SK-N-SH treated with all-trans-retinoic acid at 6 μM for 48 hours (cell line): Measurements from ENCODE around the gene MARS1.

Experiments used
- ATAC-seq: fragments of 200-7000 bp; cut with Tn5 transposase; 3 replicates; pipeline ENCODE4 v1.9.1; 2020; ENCODE audit warnings: mild to moderate bottlenecking, moderate library complexity
- ARNTL ChIP-seq: fragments of 450-650 bp; formaldehyde crosslinking; IDR thresholded peaks from 2 replicates; pipeline ENCODE4 v1.5.0; 2020; ENCODE audit warnings: low read depth, mild to moderate bottlenecking, moderate library complexity, borderline replicate concordance
- BACH2 ChIP-seq: fragments of 250-450 bp; sonication (Bioruptor Pico); IDR thresholded peaks from 2 replicates; pipeline ENCODE4 v1.9.0; 2021; ENCODE audit warnings: mild to moderate bottlenecking, borderline replicate concordance
- CSDC2 ChIP-seq: fragments of 250-450 bp; sonication (Bioruptor Pico); IDR thresholded peaks from 2 replicates; pipeline ENCODE4 v1.5.0; 2020; ENCODE audit warnings: mild to moderate bottlenecking, moderate library complexity
- ESRRG ChIP-seq: fragments of 250-450 bp; sonication (Bioruptor Pico); IDR thresholded peaks from 2 replicates; pipeline ENCODE4 v1.6.1; 2021; ENCODE audit warnings: mild to moderate bottlenecking
- GLIS3 ChIP-seq: fragments of 250-450 bp; sonication (Bioruptor Pico); IDR thresholded peaks from 2 replicates; pipeline ENCODE4 v1.5.0; 2020; ENCODE audit warnings: mild to moderate bottlenecking, moderate library complexity
- ISL1 ChIP-seq: fragments of 250-450 bp; sonication (Bioruptor Pico); IDR thresholded peaks from 2 replicates; pipeline ENCODE4 v2.1.2; 2022; ENCODE audit warnings: mild to moderate bottlenecking, moderate library complexity
- OSR1 ChIP-seq: fragments of 250-450 bp; sonication (Bioruptor Pico); IDR thresholded peaks from 2 replicates; pipeline ENCODE4 v1.8.0; 2022; ENCODE audit warnings: moderate library complexity, mild to moderate bottlenecking, inconsistent platforms
- PPARA ChIP-seq: fragments of 250-450 bp; sonication (Bioruptor Pico); IDR thresholded peaks from 2 replicates; pipeline ENCODE4 v1.5.0; 2020; ENCODE audit warnings: mild to moderate bottlenecking, borderline replicate concordance
- RARB ChIP-seq: fragments of 250-450 bp; sonication (Bioruptor Pico); IDR thresholded peaks from 2 replicates; pipeline ENCODE4 v1.8.0; 2021; ENCODE audit warnings: mild to moderate bottlenecking, moderate library complexity
- SNAI2 ChIP-seq: fragments of 250-450 bp; sonication (Bioruptor Pico); IDR thresholded peaks from 2 replicates; pipeline ENCODE4 v1.5.0; 2020; ENCODE audit warnings: mild to moderate bottlenecking, moderate library complexity
- TCF4 ChIP-seq: fragments of 250-450 bp; sonication (Bioruptor Pico); IDR thresholded peaks from 2 replicates; pipeline ENCODE4 v1.8.0; 2021; ENCODE audit warnings: mild to moderate bottlenecking, moderate library complexity, borderline replicate concordance
- ZC3H10 ChIP-seq: fragments of 250-450 bp; sonication (Bioruptor Pico); IDR thresholded peaks from 2 replicates; pipeline ENCODE4 v1.5.1; 2021; ENCODE audit warnings: mild to moderate bottlenecking, moderate library complexity
- ZFP3 ChIP-seq: fragments of 250-450 bp; sonication (Bioruptor Pico); IDR thresholded peaks from 2 replicates; pipeline ENCODE4 v1.5.0; 2020; ENCODE audit warnings: mild to moderate bottlenecking, moderate library complexity
- ZNF565 ChIP-seq: fragments of 450-650 bp; formaldehyde crosslinking; conservative IDR thresholded peaks from 2 replicates; pipeline ENCODE4 v1.5.0; 2020; ENCODE audit warnings: low read depth, mild to moderate bottlenecking, moderate library complexity
- ZNF8 ChIP-seq: fragments of 450-650 bp; formaldehyde crosslinking; IDR thresholded peaks from 2 replicates; pipeline ENCODE4 v1.5.0; 2020; ENCODE audit warnings: mild to moderate bottlenecking, moderate library complexity
- TF ChIP-seq, protein P1 (sequence below): fragments of 250-450 bp; sonication (Bioruptor Pico); IDR thresholded peaks from 2 replicates; pipeline ENCODE4 v1.8.0; 2021; ENCODE audit warnings: low read depth, mild to moderate bottlenecking, moderate library complexity, borderline replicate concordance
- TF ChIP-seq, protein P2 (sequence below): fragments of 250-450 bp; sonication (Bioruptor Pico); IDR thresholded peaks from 2 replicates; pipeline ENCODE4 v1.5.0; 2020; ENCODE audit warnings: mild to moderate bottlenecking, moderate library complexity
- TF ChIP-seq, protein P3 (sequence below): fragments of 250-450 bp; sonication (Bioruptor Pico); IDR thresholded peaks from 2 replicates; pipeline ENCODE4 v1.5.1; 2020; ENCODE audit warnings: low read depth, mild to moderate bottlenecking, moderate library complexity
- TF ChIP-seq, protein P4 (sequence below): fragments of 250-450 bp; sonication (Bioruptor Pico); IDR thresholded peaks from 2 replicates; pipeline ENCODE4 v1.8.0; 2020; ENCODE audit warnings: mild to moderate bottlenecking, moderate library complexity, borderline replicate concordance
- TF ChIP-seq, protein P5 (sequence below): fragments of 250-450 bp; sonication (Bioruptor Pico); IDR thresholded peaks from 2 replicates; pipeline ENCODE4 v1.5.1; 2021; ENCODE audit warnings: mild to moderate bottlenecking, moderate library complexity

Gene MARS1

DNA sequence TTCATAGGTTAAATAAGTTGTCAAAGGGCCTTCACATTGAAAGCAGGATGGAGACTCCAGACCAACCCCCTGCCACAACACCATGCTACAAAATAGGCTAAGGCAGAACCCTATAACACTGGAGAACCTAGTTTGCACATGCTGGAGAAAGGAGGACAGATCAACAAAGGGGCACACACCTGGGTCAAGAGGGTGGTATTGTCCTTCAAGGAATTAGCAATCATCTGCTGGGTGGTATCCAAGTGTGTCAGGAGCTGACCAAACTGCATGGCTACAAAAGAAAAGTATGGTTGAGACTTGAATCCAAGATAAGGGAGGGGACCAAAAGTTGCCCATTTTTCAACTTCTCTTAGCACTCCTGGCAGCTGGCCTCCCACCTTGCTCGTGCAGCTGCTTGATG lies 44.0 kb downstream of the MARS1 start:
- ATAC-seq: no peak; the same call in 2 of the 3 replicates
- TF ChIP-seq, protein P1, sequence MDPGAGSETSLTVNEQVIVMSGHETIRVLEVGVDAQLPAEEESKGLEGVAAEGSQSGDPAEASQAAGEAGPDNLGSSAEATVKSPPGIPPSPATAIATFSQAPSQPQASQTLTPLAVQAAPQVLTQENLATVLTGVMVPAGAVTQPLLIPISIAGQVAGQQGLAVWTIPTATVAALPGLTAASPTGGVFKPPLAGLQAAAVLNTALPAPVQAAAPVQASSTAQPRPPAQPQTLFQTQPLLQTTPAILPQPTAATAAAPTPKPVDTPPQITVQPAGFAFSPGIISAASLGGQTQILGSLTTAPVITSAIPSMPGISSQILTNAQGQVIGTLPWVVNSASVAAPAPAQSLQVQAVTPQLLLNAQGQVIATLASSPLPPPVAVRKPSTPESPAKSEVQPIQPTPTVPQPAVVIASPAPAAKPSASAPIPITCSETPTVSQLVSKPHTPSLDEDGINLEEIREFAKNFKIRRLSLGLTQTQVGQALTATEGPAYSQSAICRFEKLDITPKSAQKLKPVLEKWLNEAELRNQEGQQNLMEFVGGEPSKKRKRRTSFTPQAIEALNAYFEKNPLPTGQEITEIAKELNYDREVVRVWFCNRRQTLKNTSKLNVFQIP (CRISPR knock-in tag): no peak
- TF ChIP-seq ZFP3 (CRISPR knock-in tag): no peak
- TF ChIP-seq SNAI2 (CRISPR knock-in tag): no peak
- TF ChIP-seq ZNF565 (CRISPR knock-in tag): no peak
- no peak for TF ChIP-seq ARNTL (CRISPR knock-in tag)
- no peak for TF ChIP-seq TCF4 (CRISPR knock-in tag)
- no peak for TF ChIP-seq ESRRG (CRISPR knock-in tag)
- no peak for TF ChIP-seq RARB (CRISPR knock-in tag)
- TF ChIP-seq, protein P2, sequence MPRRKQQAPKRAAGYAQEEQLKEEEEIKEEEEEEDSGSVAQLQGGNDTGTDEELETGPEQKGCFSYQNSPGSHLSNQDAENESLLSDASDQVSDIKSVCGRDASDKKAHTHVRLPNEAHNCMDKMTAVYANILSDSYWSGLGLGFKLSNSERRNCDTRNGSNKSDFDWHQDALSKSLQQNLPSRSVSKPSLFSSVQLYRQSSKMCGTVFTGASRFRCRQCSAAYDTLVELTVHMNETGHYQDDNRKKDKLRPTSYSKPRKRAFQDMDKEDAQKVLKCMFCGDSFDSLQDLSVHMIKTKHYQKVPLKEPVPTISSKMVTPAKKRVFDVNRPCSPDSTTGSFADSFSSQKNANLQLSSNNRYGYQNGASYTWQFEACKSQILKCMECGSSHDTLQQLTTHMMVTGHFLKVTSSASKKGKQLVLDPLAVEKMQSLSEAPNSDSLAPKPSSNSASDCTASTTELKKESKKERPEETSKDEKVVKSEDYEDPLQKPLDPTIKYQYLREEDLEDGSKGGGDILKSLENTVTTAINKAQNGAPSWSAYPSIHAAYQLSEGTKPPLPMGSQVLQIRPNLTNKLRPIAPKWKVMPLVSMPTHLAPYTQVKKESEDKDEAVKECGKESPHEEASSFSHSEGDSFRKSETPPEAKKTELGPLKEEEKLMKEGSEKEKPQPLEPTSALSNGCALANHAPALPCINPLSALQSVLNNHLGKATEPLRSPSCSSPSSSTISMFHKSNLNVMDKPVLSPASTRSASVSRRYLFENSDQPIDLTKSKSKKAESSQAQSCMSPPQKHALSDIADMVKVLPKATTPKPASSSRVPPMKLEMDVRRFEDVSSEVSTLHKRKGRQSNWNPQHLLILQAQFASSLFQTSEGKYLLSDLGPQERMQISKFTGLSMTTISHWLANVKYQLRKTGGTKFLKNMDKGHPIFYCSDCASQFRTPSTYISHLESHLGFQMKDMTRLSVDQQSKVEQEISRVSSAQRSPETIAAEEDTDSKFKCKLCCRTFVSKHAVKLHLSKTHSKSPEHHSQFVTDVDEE (CRISPR knock-in tag): no peak
- no peak for TF ChIP-seq ZC3H10 (CRISPR knock-in tag)
- no peak for TF ChIP-seq GLIS3 (CRISPR knock-in tag)
- TF ChIP-seq, protein P3, sequence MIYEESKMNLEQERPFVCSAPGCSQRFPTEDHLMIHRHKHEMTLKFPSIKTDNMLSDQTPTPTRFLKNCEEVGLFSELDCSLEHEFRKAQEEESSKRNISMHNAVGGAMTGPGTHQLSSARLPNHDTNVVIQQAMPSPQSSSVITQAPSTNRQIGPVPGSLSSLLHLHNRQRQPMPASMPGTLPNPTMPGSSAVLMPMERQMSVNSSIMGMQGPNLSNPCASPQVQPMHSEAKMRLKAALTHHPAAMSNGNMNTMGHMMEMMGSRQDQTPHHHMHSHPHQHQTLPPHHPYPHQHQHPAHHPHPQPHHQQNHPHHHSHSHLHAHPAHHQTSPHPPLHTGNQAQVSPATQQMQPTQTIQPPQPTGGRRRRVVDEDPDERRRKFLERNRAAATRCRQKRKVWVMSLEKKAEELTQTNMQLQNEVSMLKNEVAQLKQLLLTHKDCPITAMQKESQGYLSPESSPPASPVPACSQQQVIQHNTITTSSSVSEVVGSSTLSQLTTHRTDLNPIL (CRISPR knock-in tag): no peak
- TF ChIP-seq PPARA (CRISPR knock-in tag): no peak
- no peak for TF ChIP-seq BACH2
- no peak for TF ChIP-seq ISL1 (CRISPR knock-in tag)

DNA sequence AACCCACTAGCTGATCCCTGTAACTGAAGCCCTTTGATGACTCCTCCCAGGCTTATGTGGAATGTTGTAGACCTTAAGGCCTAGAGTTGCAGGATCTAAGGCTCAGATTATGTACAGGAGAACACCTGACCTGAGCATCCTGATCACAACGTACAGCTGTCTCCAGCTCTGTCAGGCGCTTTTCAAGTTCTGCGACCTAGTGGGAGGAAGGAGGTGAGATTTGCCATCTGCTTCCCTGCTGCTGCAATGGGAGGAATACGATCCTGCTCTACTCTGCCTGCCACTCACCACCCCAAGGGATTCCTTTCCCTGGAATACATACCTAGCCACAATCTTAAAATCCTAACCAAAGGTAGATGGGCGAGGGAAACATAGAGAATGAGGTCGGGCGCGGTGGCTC lies 45.2 kb downstream of the MARS1 start:
- TF ChIP-seq BACH2 (no peak), TCF4 (CRISPR knock-in tag) (no peak), RARB (CRISPR knock-in tag) (no peak), SNAI2 (CRISPR knock-in tag) (no peak), ARNTL (CRISPR knock-in tag) (no peak), OSR1 (CRISPR knock-in tag) (no peak), PPARA (CRISPR knock-in tag) (no peak), GLIS3 (CRISPR knock-in tag) (no peak), ESRRG (CRISPR knock-in tag) (no peak), ZFP3 (CRISPR knock-in tag) (no peak), ISL1 (CRISPR knock-in tag) (no peak), ZNF8 (CRISPR knock-in tag) (no peak)
- TF ChIP-seq, protein P4, sequence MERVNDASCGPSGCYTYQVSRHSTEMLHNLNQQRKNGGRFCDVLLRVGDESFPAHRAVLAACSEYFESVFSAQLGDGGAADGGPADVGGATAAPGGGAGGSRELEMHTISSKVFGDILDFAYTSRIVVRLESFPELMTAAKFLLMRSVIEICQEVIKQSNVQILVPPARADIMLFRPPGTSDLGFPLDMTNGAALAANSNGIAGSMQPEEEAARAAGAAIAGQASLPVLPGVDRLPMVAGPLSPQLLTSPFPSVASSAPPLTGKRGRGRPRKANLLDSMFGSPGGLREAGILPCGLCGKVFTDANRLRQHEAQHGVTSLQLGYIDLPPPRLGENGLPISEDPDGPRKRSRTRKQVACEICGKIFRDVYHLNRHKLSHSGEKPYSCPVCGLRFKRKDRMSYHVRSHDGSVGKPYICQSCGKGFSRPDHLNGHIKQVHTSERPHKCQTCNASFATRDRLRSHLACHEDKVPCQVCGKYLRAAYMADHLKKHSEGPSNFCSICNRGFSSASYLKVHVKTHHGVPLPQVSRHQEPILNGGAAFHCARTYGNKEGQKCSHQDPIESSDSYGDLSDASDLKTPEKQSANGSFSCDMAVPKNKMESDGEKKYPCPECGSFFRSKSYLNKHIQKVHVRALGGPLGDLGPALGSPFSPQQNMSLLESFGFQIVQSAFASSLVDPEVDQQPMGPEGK: no peak
- TF ChIP-seq, protein P3 (CRISPR knock-in tag): no peak
- no peak for ATAC-seq

DNA sequence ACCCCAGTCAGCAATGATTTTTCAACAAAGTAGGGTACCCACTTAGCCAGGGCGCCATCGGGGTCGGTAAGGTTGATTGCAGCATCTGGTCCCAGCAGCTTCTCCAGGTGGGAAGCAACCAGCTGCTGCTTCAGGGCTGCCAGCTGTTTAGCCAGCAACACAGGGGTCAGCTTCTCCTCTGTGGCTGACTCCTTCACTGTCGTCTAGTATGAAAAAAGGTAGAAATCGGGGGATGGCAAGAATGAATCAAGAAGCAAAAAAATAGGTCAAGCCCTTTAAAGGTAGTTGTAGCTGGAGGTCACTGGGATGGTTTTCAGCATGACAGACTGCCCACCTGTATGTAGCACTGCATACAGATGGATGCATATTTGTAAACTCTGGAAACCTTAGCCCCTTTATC lies 46.4 kb downstream of the MARS1 start:
- ATAC-seq: no peak
- TF ChIP-seq ESRRG (CRISPR knock-in tag) (no peak), BACH2 (no peak), ZNF565 (CRISPR knock-in tag) (no peak), PPARA (CRISPR knock-in tag) (no peak), ARNTL (CRISPR knock-in tag) (no peak), GLIS3 (CRISPR knock-in tag) (no peak), ZNF8 (CRISPR knock-in tag) (no peak), ZFP3 (CRISPR knock-in tag) (no peak), ISL1 (CRISPR knock-in tag) (no peak), CSDC2 (CRISPR knock-in tag) (no peak)
- TF ChIP-seq, protein P4: no peak
- TF ChIP-seq, protein P5, sequence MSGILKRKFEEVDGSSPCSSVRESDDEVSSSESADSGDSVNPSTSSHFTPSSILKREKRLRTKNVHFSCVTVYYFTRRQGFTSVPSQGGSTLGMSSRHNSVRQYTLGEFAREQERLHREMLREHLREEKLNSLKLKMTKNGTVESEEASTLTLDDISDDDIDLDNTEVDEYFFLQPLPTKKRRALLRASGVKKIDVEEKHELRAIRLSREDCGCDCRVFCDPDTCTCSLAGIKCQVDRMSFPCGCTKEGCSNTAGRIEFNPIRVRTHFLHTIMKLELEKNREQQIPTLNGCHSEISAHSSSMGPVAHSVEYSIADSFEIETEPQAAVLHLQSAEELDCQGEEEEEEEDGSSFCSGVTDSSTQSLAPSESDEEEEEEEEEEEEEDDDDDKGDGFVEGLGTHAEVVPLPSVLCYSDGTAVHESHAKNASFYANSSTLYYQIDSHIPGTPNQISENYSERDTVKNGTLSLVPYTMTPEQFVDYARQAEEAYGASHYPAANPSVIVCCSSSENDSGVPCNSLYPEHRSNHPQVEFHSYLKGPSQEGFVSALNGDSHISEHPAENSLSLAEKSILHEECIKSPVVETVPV: no peak
- TF ChIP-seq, protein P2 (CRISPR knock-in tag): no peak
- TF ChIP-seq, all 23 proteins: peak for 0
